GM18907 (cell line): Measurements from ENCODE around the gene CNTNAP4.

Experiments used
- ATAC-seq: cut with Tn5 transposase; IDR thresholded peaks from one replicate; pipeline ENCODE4 v1.9.1; 2021; ENCODE audit warnings: mild to moderate bottlenecking, moderate library complexity; ENCODE audit not compliant: unreplicated experiment

The CNTNAP4 gene

DNA sequence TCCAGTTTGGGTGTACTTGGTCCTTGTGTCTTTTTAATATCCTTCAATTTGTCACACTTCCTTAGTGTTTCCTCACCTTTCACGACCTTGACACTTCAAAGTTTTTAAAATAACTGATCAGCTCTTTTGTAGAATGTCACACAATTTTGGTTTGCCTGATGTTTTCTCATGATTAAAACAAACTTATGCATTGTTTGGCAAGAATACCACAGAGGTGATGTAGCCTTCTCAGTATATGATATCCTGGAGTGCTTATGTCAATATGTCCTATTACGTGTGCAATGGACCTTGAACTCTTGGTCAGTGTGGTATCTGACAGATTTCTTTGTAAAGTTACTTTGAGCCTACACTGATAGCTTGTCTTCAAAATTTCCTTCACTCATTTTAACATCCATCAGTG, 297.4 kb downstream of the CNTNAP4 start:
- no peak for ATAC-seq

DNA sequence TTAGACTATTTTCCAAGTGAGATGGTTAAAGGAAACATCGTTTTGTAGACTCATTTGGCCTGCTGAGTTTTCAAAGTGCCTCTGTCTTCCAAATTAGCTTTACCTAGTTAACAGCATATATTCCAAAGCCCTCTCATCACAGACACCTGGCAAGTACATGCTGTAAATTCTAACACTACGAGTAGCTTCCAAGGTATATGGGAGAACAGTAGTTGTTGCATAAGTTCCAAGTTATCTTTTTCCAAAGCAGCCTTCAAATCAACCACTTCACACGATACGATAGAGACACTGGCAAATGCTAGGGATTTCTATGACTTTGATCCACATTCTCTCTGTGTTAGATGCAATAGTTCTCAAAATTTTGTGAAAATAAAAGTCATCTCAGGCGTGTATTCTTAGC, 299.3 kb downstream of the CNTNAP4 start:
- ATAC-seq = no peak

DNA sequence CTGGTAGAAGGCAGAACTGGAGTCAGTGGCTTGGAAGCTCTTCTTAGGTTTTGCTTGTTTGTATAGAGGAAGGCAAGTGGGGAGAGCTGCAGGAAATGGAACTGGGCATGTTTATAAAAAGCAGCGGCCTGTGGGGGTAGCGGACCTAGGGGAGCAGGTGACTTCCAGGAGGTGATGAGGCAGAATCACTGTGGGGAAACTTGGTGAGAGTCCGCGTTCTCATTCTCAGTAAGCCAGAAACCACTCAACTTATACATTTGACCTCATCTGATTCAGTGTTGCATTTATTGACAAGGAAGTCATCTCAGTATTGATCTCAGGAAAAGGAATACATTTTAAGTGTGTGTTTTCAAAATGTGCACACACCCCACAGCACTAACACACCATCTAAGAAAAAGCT, 299.8 kb downstream of the CNTNAP4 start:
- ATAC-seq = peak; percentile 91

DNA sequence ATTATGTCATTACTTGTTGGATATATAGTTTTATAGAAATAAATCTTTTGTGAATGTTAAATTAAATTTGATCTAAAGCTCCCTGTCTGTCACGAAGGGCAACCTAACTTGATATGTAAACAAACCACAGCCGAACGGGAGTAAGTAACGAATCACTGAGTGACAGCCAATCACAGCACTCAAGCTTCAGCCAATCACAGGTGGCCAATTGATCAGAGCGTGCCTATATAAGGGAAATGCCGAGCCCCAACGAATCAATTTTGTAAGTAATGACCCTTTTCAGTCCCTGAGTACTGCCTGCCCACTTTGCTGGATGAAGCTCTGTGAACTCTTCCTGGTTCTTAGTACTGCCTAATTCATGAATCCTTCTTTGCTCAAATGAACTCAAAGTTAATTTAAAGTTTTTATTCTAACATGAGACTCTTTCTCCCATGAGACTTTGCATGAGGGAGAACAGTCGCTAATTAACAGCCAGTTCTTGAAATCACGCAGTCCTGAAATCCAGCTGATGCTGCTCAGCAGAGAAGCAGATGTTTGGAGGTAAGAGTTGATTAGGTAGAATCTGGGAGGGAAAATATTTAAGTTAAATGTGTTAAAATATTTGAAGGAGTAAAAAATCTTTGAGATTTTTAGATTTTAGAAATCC, 302.2 kb downstream of the CNTNAP4 start:
- ATAC-seq = no peak

DNA sequence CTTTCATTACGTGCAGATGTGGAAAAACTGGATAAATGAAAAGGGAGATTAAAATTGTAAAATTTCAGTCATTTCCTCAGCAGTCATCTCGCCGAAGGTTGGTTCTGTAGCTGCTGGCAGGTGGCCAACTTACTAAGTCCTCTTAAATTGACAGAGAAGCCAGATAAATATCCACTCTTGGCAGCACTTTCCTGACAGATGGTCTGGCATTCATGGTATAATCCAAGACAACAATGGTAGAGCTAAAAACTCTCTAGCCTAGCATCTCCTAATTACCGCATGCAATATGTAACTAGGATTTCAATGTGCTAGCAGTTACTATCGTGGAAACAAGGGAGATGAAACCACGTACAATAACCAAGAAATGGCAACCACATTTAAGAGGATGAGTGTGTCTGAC, 306.3 kb downstream of the CNTNAP4 start:
- no peak for ATAC-seq

DNA sequence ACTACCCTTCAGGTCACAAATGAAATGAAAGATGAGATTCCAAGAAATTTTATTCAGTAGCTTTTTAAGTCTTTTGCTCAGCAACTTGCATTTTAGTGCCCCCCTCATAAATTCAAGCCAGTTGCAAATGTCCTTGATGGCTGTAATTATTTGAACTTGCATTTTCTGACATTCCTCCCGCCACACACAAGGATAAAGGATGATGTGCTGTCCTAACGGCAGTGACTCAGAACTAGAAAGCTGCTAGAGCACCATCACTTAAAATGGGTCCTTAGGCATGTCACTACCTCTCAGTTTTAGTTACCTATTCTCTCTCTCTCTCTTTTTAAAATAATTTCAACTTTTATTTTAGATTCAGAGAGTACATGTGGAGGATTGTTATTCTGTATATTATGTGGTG, 306.7 kb downstream of the CNTNAP4 start:
- ATAC-seq = no peak

DNA sequence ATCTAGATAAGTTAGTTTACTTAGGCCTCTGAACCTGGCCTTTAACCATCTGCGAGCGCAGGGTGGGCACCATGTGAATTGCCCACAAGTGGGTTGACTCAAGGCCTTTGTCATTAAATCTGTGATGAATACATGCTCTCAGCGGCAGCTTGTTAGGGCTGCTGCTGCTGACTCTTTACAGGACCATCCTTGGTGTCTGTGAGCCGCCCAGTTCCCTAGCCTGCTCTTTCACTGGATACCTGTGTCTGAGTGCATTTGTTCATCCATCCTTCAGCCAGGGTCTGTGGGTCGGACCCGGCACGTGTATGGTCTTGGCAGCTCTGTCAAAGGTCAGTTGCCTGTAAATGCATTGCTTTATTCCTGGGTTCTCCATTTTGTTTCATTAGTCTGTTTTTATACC, 321.3 kb downstream of the CNTNAP4 start:
- no peak for ATAC-seq

DNA sequence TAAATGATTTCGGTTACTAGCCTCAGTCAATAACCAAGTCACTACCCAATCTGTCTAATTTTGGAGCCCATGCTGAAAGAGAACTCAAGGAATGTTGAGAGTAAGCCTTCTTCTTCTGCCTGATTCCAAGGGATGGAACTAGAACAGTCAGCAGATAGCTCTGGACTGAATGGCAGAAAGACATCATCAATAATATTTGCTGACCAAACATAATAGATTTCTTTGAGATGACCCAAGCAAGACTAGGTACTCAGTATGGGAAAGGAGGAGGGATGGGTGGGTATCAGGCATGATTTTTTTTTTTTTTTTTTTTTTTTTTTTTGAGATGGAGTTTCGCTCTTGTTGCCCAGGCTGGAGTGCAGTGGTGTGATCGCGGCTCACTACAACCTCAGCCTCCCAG, 330.1 kb downstream of the CNTNAP4 start:
- no peak for ATAC-seq
